Suprapubic skin (tissue), 4 donors: ENCODE data around the gene DIP2C. TPM values are rescaled to one million over a fixed set of nuclear protein-coding genes. Genes with fewer than 3 reads are reported as not detected.

Experiments
- DNase-seq, 2 donors: peaks; one replicate each; pipeline ENCODE4 v3.0.0-alpha.2; 2019; ENCODE audit warnings: low spot score in 2 of 2
- H3K27ac ChIP-seq: fragments of 200-600 bp; sonication (generic); one replicate; pipeline ENCODE4 v1.5.1; 2019
- H3K27me3 ChIP-seq: fragments of 200-600 bp; sonication (generic); one replicate; pipeline ENCODE4 v1.5.1; 2019
- H3K36me3 ChIP-seq: fragments of 200-600 bp; sonication (generic); one replicate; pipeline ENCODE4 v1.5.1; 2019
- H3K4me1 ChIP-seq: fragments of 200-600 bp; sonication (generic); one replicate; pipeline ENCODE4 v1.5.1; 2019
- H3K4me3 ChIP-seq: fragments of 200-600 bp; sonication (generic); one replicate; pipeline ENCODE4 v1.5.1; 2019; ENCODE audit warnings: mild to moderate bottlenecking
- H3K9me3 ChIP-seq: fragments of 200-600 bp; sonication (generic); one replicate; pipeline ENCODE4 v1.5.1; 2019
- CTCF ChIP-seq, 2 donors: fragments of 200-600 bp in 1 of 2; fragments of 450-650 bp in 1 of 2; sonication (generic) in 1 of 2; IDR thresholded peaks; one replicate each; pipeline ENCODE4 v1.5.1; 2016 to 2019; ENCODE audit warnings: antibody characterized with exemption in 2 of 2, mild to moderate bottlenecking in 1 of 2, moderate library complexity in 1 of 2
- EP300 ChIP-seq: sonication (generic); formaldehyde crosslinking; IDR thresholded peaks from one replicate; pipeline ENCODE4 v1.6.1; 2017; ENCODE audit warnings: antibody characterized with exemption
- POLR2A ChIP-seq, 2 donors: fragments of 450-650 bp; IDR thresholded peaks; one replicate each; pipeline ENCODE4 v1.6.1; 2017; ENCODE audit warnings: antibody characterized with exemption in 2 of 2, mild to moderate bottlenecking in 2 of 2, moderate library complexity in 2 of 2
- POLR2AphosphoS5 ChIP-seq, 3 donors: sonication (generic); formaldehyde crosslinking; IDR thresholded peaks; one replicate each; pipeline ENCODE4 v1.6.1; 2017; ENCODE audit warnings: antibody characterized with exemption in 3 of 3
- WGBS: methylation state at CpG from one replicate; pipeline ENCODE4 v1.1.5; 2018; 5-methylcytosine and 5-hydroxymethylcytosine counted together
- total RNA-seq, 4 donors: library from RNA; depleted of rRNA; stranded (reverse); fragments of >200 nt; gene quantifications; one replicate each; pipeline ENCODE4 v1.1.0, GENCODE V29; 2016

The DIP2C gene
- total RNA-seq, 4 donors from 2014 or later = 6.7 to 23.3 (median 14.7) TPM

- Histone ChIP-seq H3K27me3 (no peaks in the 10 kb centered on the region), H3K4me1 (peaks cover 6% of the 10 kb centered on the region), H3K4me3 (no peak overlapping the region), H3K9me3 (no peaks in the 10 kb centered on the region), H3K36me3 (no peaks in the 10 kb centered on the region), H3K27ac (no peak overlapping the region)
- peak; percentile 46 to 60 for DNase-seq
- TF ChIP-seq POLR2AphosphoS5 (IDR thresholded peaks at IDR 0.05) (no peak), POLR2A (IDR thresholded peaks at IDR 0.05) (no peak)
- 89% methylated on average over 37 of the region's 42 CpGs for WGBS
Measured at GRCh38 chr10:639001-639750, 50.3 kb downstream of the DIP2C start.

- Histone ChIP-seq H3K27me3 (no peaks in the 10 kb centered on the region), H3K27ac (no peak overlapping the region), H3K4me1 (peaks cover 6% of the 10 kb centered on the region), H3K36me3 (no peaks in the 10 kb centered on the region), H3K4me3 (no peak overlapping the region), H3K9me3 (no peaks in the 10 kb centered on the region)
- peak; percentile 20 to 40 for DNase-seq
- 56% methylated on average over 8 of the region's 9 CpGs for whole genome bisulfite sequencing
- TF ChIP-seq POLR2AphosphoS5 (IDR thresholded peaks at IDR 0.05) = no peak
- TF ChIP-seq POLR2A (IDR thresholded peaks at IDR 0.05) = no peak
- TF ChIP-seq EP300 = no peak
- TF ChIP-seq CTCF (IDR thresholded peaks at IDR 0.05) = no peak
Measured at GRCh38 chr10:637771-638195, 51.7 kb downstream of the DIP2C start.

- Histone ChIP-seq H3K27ac (no peak overlapping the region), H3K4me3 (no peak overlapping the region), H3K9me3 (no peaks in the 10 kb centered on the region), H3K27me3 (no peaks in the 10 kb centered on the region), H3K36me3 (no peaks in the 10 kb centered on the region), H3K4me1 (peaks cover 6% of the 10 kb centered on the region)
- TF ChIP-seq EP300 (no peak), POLR2A (IDR thresholded peaks at IDR 0.05) (no peak), POLR2AphosphoS5 (IDR thresholded peaks at IDR 0.05) (no peak), CTCF (IDR thresholded peaks at IDR 0.05) (no peak)
- peak; percentile 17 to 58 for DNase-seq
- 82% methylated on average over 8 of the region's 8 CpGs for WGBS
Measured at GRCh38 chr10:637221-637620, 52.2 kb downstream of the DIP2C start.

- TF ChIP-seq POLR2AphosphoS5 (IDR thresholded peaks at IDR 0.05) (no peak), CTCF (IDR thresholded peaks at IDR 0.05) (no peak), POLR2A (IDR thresholded peaks at IDR 0.05) (no peak)
- Histone ChIP-seq H3K9me3 (no peaks in the 10 kb centered on the region), H3K4me3 (no peak overlapping the region), H3K36me3 (no peaks in the 10 kb centered on the region), H3K27ac (no peak overlapping the region), H3K27me3 (no peaks in the 10 kb centered on the region), H3K4me1 (peaks cover 6% of the 10 kb centered on the region)
- DNase-seq = peak; percentile 40 to 69
- 91% methylated on average over 15 of the region's 19 CpGs for WGBS
Measured at GRCh38 chr10:636769-637168, 52.7 kb downstream of the DIP2C start.

GRCh38 chr10:636016-636730, 53.3 kb downstream of the DIP2C start:
- H3K4me1 ChIP-seq = peaks cover 6% of the 10 kb centered on the region
- no peak overlapping the region for H3K4me3 ChIP-seq
- no peaks in the 10 kb centered on the region for H3K36me3 ChIP-seq
- WGBS = 92% methylated on average over 25 of the region's 25 CpGs
- TF ChIP-seq POLR2A (IDR thresholded peaks at IDR 0.05) (no peak), CTCF (IDR thresholded peaks at IDR 0.05) (no peak), POLR2AphosphoS5 (IDR thresholded peaks at IDR 0.05) (no peak), EP300 (no peak)
- H3K9me3 ChIP-seq = no peaks in the 10 kb centered on the region
- peak; percentile 10 to 15 for DNase-seq
- H3K27ac ChIP-seq = no peak overlapping the region
- no peaks in the 10 kb centered on the region for H3K27me3 ChIP-seq
